ENCODE measurements around the gene ATP10B. TPM values are rescaled to one million over a fixed set of nuclear protein-coding genes. Genes with fewer than 3 reads are reported as not detected.
A peak's percentile ranks its signal among the peaks of the same experiment; 100 is the strongest.

Gene ATP10B
- total RNA-seq, 2 donors from 2014 or later: 1.3 to 2.1 TPM

DNA sequence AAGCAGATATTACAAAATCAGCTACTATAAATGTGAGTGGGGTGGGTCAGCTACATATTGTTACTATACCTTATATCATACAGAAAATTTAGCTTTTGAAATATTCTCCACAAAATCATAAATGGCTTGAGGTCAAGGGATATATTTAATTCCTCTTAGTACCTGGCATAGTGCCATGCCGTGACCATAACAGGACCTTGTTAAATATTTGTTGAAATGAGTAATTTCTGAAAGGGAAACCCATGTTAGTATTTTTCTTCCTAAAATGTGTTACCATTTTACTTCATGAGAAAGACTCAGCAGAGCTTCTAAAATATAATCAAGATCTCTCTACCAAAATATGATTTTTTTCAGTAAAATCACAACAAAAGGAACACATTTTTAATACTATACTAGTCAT, 14.8 kb downstream of the ATP10B start:
- intact Hi-C loops (cut with DNase I): no loop called here
- Histone ChIP-seq H3K27me3 (no peaks in the 10 kb centered on the region), H3K9me3 (no peaks in the 10 kb centered on the region), H3K4me3 (no peak overlapping the region), H3K27ac (no peak overlapping the region), H3K36me3 (replicated peaks in 1 of 2; ENCODE audit: insufficient read depth in 1 of 2, low read depth in 2 of 2) (no peaks in the 10 kb centered on the region), H3K4me1 (peaks cover 13% of the 10 kb centered on the region)
- DNase-seq: peak in 1 of 4 donors; percentile 9
- TF ChIP-seq POLR2A (IDR thresholded peaks at IDR 0.05): no peak
- TF ChIP-seq, protein P1, sequence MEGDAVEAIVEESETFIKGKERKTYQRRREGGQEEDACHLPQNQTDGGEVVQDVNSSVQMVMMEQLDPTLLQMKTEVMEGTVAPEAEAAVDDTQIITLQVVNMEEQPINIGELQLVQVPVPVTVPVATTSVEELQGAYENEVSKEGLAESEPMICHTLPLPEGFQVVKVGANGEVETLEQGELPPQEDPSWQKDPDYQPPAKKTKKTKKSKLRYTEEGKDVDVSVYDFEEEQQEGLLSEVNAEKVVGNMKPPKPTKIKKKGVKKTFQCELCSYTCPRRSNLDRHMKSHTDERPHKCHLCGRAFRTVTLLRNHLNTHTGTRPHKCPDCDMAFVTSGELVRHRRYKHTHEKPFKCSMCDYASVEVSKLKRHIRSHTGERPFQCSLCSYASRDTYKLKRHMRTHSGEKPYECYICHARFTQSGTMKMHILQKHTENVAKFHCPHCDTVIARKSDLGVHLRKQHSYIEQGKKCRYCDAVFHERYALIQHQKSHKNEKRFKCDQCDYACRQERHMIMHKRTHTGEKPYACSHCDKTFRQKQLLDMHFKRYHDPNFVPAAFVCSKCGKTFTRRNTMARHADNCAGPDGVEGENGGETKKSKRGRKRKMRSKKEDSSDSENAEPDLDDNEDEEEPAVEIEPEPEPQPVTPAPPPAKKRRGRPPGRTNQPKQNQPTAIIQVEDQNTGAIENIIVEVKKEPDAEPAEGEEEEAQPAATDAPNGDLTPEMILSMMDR (IDR thresholded peaks at IDR 0.05): no peak
- WGBS, 2 donors: 0% methylated on average over 1 of the region's 1 CpG
- ATAC-seq: no peak

DNA sequence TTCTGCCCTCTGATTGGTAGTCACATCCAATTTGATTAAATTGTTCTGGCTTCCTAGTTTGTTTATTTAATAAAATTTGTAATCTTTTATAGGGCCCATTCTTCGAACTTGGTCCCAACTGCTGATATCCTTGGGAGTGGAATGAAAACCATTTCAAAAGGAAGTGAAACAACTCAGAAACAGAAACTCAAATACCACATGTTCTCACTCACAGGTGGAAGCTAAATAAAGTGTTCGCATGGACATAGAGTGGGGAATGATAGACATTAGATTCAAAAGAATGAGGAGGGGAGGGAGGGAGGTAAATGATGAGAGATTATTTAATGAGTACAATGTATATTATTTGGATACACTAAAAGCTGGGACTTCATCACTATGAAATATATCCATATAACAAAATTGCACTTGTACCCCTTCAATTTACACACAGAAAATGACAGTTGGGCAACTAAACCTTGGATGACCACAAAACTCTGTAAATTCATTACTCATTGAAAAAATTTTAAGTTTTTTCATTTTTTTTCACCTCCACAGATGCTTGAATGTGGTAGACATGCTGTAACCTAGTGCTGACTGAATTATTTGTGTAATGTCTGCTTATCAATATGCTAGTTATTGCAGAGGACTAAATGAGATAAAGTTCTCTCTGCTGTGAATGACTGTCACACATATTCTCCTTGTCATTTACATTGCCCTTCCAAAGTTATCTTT, 16.0 kb downstream of the ATP10B start:
- Histone ChIP-seq H3K9me3 (no peaks in the 10 kb centered on the region), H3K4me3 (no peak overlapping the region), H3K27me3 (no peaks in the 10 kb centered on the region), H3K36me3 (replicated peaks in 1 of 2; ENCODE audit: insufficient read depth in 1 of 2, low read depth in 2 of 2) (no peaks in the 10 kb centered on the region), H3K27ac (peak overlapping the region in 1 of 4 donors; percentile 48), H3K4me1 (peaks cover 13% of the 10 kb centered on the region)
- WGBS, 2 donors: 43 to 46% methylated on average over 2 of the region's 2 CpGs
- TF ChIP-seq, protein P1 (IDR thresholded peaks at IDR 0.05): no peak
- TF ChIP-seq POLR2A (IDR thresholded peaks at IDR 0.05): no peak
- no peak for DNase-seq
- intact Hi-C loops (cut with DNase I): no loop called here
- no peak for ATAC-seq

DNA sequence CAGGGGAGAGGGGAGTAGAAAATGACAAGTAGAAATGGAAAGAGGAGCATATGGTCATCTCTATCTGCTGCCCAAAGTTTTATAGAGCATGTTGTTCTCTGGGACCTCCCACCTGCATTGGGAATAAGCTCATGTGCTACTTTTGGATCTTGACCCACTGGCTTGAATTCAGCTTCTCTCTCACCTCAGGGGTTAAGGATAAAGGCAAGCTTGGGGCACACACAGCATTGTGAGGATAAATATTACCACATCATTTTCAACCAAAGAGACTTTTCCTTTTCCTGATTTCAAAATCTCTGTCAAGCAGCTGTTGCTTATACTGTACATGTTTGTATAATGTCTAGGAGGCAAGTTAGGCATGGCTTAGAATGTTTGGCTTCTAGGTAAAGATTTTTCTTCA, 16.6 kb downstream of the ATP10B start:
- ATAC-seq (peak; percentile 52), DNase-seq (peak in 2 of 4 donors; percentile 12 to 30)
- TF ChIP-seq POLR2A (IDR thresholded peaks at IDR 0.05): no peak
- TF ChIP-seq, protein P1 (IDR thresholded peaks at IDR 0.05): no peak
- intact Hi-C loops (cut with DNase I): no loop called here
- Histone ChIP-seq H3K4me1 (peaks cover 13% of the 10 kb centered on the region), H3K9me3 (no peaks in the 10 kb centered on the region), H3K27ac (peak overlapping the region in 1 of 4 donors; percentile 48), H3K36me3 (replicated peaks in 1 of 2; ENCODE audit: insufficient read depth in 1 of 2, low read depth in 2 of 2) (no peaks in the 10 kb centered on the region), H3K27me3 (no peaks in the 10 kb centered on the region), H3K4me3 (no peak overlapping the region)

DNA sequence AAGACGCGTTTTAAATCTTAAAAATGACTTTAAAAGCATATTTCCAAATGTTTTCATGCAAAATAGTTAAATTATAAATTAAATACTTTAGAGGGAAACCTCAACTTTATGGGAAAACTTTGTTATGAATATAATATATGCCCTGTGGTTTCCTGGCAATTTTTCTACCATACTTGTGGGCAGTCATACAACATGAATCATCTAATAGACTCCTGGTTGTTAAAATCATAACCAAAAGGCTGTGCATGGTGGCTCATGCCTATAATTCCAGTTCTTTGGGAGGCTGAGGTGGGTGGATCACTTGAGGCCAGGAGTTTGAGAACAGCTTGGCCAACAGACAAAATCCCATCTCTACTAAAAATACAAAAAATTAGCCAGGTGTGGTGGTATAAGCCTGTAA, 18.2 kb downstream of the ATP10B start:
- TF ChIP-seq, protein P1 (IDR thresholded peaks at IDR 0.05): no peak
- TF ChIP-seq POLR2A (IDR thresholded peaks at IDR 0.05): no peak

DNA sequence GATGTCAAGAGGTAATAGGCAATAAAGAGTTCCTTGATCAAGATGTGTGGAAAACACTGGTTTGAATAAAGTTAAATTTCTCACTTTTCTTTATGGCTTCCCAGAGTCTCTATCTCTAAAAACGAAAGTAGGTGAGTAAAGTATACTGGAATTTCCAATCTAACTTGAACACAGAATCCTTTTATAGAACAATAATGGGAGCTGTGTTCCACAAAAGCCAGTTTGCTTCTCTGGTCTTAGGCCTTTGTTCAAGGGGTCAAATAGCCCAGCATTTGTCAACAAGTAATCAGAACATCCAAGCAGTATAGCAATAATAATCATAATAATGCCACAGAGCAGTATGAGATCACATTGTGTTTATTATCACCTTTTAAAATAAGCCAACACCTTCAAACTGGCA, 20.2 kb downstream of the ATP10B start:
- Histone ChIP-seq H3K4me1 (no peaks in the 10 kb centered on the region), H3K36me3 (replicated peaks in 1 of 2; ENCODE audit: insufficient read depth in 1 of 2, low read depth in 2 of 2) (no peaks in the 10 kb centered on the region), H3K9me3 (no peaks in the 10 kb centered on the region), H3K27ac (no peak overlapping the region), H3K27me3 (no peaks in the 10 kb centered on the region), H3K4me3 (no peak overlapping the region)
- intact Hi-C loops (cut with DNase I): no loop called here
- ATAC-seq: no peak
- WGBS, 2 donors: 50 to 52% methylated on average over 1 of the region's 1 CpG
- no peak for DNase-seq
- TF ChIP-seq, protein P1 (IDR thresholded peaks at IDR 0.05): no peak
- no peak for TF ChIP-seq POLR2A (IDR thresholded peaks at IDR 0.05)

More for the DNA sequence above, 18.2 kb downstream of the ATP10B start:
- Histone ChIP-seq H3K4me3 (no peak overlapping the region), H3K4me1 (peaks cover 13% of the 10 kb centered on the region), H3K27ac (no peak overlapping the region), H3K9me3 (no peaks in the 10 kb centered on the region), H3K36me3 (replicated peaks in 1 of 2; ENCODE audit: insufficient read depth in 1 of 2, low read depth in 2 of 2) (no peaks in the 10 kb centered on the region), H3K27me3 (no peaks in the 10 kb centered on the region)
- intact Hi-C loops (cut with DNase I): no loop called here
- 91 to 92% methylated on average over 2 of the region's 2 CpGs for whole genome bisulfite sequencing, 2 donors
- ATAC-seq: no peak
- DNase-seq: no peak
